Prostate gland (tissue), 2 donors: ENCODE measurements around the gene ABCF2. TPM values are rescaled to one million over a fixed set of nuclear protein-coding genes. Genes with fewer than 3 reads are reported as not detected.
A peak's percentile ranks its signal among the peaks of the same experiment; 100 is the strongest.

Experiments used
- DNase-seq: peaks from one replicate; pipeline ENCODE4 v3.0.0-alpha.2; 2019; ENCODE audit warnings: low spot score
- H3K27ac ChIP-seq, 2 donors: fragments of 200-600 bp; sonication (generic); 2 replicates each; pipeline ENCODE4 v1.5.1; 2017 to 2019
- H3K27me3 ChIP-seq: fragments of 200-600 bp; sonication (generic); replicated peaks from 2 replicates; pipeline ENCODE4 v1.5.1; 2019; ENCODE audit not compliant: insufficient read depth
- H3K36me3 ChIP-seq, 2 donors: fragments of 200-600 bp; sonication (generic); 1 replicate in 1 of 2; 2 replicates in 1 of 2; pipeline versions ENCODE4 v1.5.1 to v1.8.1; 2017 to 2019
- H3K4me1 ChIP-seq: fragments of 200-600 bp; sonication (generic); replicated peaks from 2 replicates; pipeline ENCODE4 v1.5.1; 2019
- H3K4me3 ChIP-seq, 2 donors: fragments of 200-600 bp; sonication (generic); 2 replicates each; pipeline ENCODE4 v1.5.1; 2017 to 2019
- H3K9me3 ChIP-seq: fragments of 200-600 bp; sonication (generic); 2 replicates; pipeline ENCODE4 v1.5.1; 2017
- POLR2A ChIP-seq: fragments of 450-650 bp; IDR thresholded peaks from one replicate; pipeline ENCODE4 v1.6.1; 2016; ENCODE audit warnings: antibody characterized with exemption, mild to moderate bottlenecking
- POLR2AphosphoS5 ChIP-seq: sonication (generic); formaldehyde crosslinking; IDR thresholded peaks from one replicate; pipeline ENCODE4 v1.6.1; 2017; ENCODE audit warnings: antibody characterized with exemption
- WGBS: methylation state at CpG from one replicate; pipeline ENCODE4 v1.1.5; 2018; 5-methylcytosine and 5-hydroxymethylcytosine counted together
- intact Hi-C: fragments of 100-400 bp; cut with DNase I; formaldehyde crosslinking; loops from one replicate; pipeline ENCODE4 v1.14.2; 2022
- total RNA-seq, 2 donors: library from RNA; depleted of rRNA; stranded (reverse); fragments of >200 nt; gene quantifications; one replicate each; pipeline ENCODE4 v1.1.0, GENCODE V29; 2016
- TF ChIP-seq, protein P1 (sequence below), 4 experiments: fragments of 200-600 bp in 2 of 4; fragments of 450-650 bp in 2 of 4; sonication (generic) in 2 of 4; IDR thresholded peaks; 1 replicate in 3 of 4; 2 replicates in 1 of 4; pipeline ENCODE4 v1.5.1; 2016 to 2019; ENCODE audit warnings: antibody characterized with exemption in 4 of 4, mild to moderate bottlenecking in 2 of 4, moderate library complexity in 2 of 4

Gene ABCF2
- total RNA-seq, 2 donors from 2014 or later: 23.3 to 33.3 TPM

DNA sequence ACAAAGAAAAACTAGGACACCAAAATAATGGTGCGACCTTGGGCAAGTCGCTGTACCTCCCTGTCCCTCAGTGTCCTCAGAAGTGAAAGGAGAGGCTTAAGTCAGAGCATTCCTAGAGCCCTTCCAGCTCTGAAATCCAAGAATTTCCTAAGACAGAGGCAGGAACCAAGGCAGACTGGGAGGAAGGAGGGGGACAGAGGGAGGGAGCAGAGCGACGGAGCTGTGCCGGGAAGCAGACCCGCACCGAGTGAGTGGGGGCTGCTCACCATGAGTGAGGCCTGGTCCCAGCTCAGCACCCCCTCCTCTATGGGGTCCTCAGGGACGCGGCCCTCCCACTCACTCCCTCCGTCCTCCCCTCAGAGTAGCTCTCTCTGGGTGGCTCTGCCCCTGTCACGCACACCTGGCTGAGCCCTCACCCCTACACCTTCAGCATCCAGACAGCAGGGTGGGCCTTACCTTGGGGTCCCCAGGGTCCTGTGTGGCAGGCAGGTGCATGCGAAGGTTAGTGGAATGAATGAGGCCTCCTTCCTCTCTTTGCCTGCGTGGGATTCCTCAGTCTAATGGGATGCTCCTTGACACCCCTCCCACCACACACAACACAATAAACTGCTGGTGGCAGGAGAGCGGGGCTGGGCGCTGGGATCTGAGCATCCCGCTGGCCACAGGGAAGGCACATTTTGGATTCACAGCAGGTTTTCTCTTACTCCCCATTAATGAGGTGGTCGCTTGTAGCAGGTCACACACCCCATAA is 26.1 kb upstream of the ABCF2 start:
- Histone ChIP-seq H3K36me3 (no peaks in the 10 kb centered on the region), H3K9me3 (no peaks in the 10 kb centered on the region), H3K4me1 (no peaks in the 10 kb centered on the region), H3K27me3 (no peaks in the 10 kb centered on the region), H3K27ac (peak overlapping the region; percentile 84 to 87), H3K4me3 (no peak overlapping the region)
- DNase-seq: no peak
- WGBS: 53% methylated on average over 17 of the region's 17 CpGs
- intact Hi-C loops: loop anchor here (5.0 kb wide), 1 partner anchor 89 kb away; the partner anchor contains the start of gene NUB1
- TF ChIP-seq, protein P1, sequence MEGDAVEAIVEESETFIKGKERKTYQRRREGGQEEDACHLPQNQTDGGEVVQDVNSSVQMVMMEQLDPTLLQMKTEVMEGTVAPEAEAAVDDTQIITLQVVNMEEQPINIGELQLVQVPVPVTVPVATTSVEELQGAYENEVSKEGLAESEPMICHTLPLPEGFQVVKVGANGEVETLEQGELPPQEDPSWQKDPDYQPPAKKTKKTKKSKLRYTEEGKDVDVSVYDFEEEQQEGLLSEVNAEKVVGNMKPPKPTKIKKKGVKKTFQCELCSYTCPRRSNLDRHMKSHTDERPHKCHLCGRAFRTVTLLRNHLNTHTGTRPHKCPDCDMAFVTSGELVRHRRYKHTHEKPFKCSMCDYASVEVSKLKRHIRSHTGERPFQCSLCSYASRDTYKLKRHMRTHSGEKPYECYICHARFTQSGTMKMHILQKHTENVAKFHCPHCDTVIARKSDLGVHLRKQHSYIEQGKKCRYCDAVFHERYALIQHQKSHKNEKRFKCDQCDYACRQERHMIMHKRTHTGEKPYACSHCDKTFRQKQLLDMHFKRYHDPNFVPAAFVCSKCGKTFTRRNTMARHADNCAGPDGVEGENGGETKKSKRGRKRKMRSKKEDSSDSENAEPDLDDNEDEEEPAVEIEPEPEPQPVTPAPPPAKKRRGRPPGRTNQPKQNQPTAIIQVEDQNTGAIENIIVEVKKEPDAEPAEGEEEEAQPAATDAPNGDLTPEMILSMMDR (IDR thresholded peaks at IDR 0.05): no peak
- TF ChIP-seq POLR2A (no peak), POLR2AphosphoS5 (no peak)

DNA sequence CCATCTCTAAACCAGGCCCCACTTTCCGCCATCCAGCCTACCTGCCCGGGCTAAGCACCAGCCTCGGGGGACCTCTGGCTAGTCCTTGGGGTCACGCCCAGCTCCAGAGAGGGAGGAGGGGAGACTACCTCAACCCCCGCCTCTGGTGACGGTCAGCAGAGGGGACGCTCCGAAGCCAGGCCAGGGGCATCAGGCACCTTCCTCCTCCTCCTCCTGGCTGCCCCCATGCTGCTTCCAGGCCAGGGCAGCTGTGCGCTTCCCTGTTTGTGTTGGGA is 25.5 kb upstream of the ABCF2 start:
- peak overlapping the region; percentile 45 for H3K4me3 ChIP-seq
- no peak for TF ChIP-seq POLR2A
- no peaks in the 10 kb centered on the region for H3K4me1 ChIP-seq
- DNase-seq: no peak
- H3K9me3 ChIP-seq: no peaks in the 10 kb centered on the region
- intact Hi-C loops: loop anchor here (5.0 kb wide), 1 partner anchor 90 kb away; the partner anchor contains the start of gene NUB1
- no peaks in the 10 kb centered on the region for H3K36me3 ChIP-seq
- H3K27ac ChIP-seq: peak overlapping the region; percentile 84 to 87
- WGBS: 32% methylated on average over 9 of the region's 9 CpGs
- no peaks in the 10 kb centered on the region for H3K27me3 ChIP-seq

DNA sequence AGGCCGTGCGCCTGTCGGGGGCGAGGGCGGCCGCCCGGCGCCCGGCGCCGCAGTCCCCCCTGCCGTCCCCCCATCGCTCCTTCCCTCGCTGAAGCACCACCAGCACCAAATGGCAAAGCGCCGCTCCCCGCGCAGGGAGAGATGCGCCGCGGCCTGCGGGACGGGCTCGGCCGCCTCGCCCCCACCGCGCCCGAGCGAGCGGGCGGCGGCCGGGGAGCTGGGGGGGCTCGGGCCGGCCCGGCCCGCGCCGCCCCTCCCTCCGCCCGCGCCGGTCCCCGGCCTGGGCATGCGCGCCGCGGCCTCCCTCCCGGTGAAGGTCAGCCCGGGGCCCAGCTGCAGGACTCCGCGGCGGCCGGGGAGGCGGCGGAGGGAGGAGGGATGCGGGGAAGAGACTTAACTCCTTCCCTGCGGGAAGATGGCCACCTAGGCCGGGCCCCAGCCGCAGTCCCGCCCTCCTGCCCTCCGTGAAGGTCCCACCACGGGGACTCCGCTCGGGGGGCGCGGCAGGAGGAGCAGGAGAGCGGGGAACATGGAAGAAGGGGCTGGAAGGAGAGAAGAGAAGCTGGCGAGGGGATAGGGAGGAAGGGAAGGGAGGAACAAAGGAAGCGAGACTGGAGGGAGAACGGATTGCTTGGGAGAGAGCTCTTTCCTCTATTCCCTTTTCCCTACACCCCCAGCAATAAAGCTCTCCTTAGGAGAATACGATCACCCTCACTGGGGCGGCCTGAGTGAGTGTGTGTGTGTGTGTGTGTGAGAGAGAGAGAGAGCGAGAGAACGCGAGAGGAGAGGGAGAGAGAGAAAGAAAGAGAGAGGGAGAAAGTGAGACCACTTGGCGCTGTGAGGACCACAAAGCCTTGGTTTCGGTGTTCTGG is 24.9 kb upstream of the ABCF2 start:
- no peak for DNase-seq
- intact Hi-C loops: loop anchor here (5.0 kb wide), 1 partner anchor 90 kb away; the partner anchor contains the start of gene NUB1
- H3K27ac ChIP-seq: peak overlapping the region; percentile 84 to 87
- H3K9me3 ChIP-seq: no peaks in the 10 kb centered on the region
- H3K36me3 ChIP-seq: no peaks in the 10 kb centered on the region
- H3K4me1 ChIP-seq: no peaks in the 10 kb centered on the region
- peak overlapping the region; percentile 45 for H3K4me3 ChIP-seq
- TF ChIP-seq, protein P1 (IDR thresholded peaks at IDR 0.05): no peak
- TF ChIP-seq POLR2A (peak; percentile 20), POLR2AphosphoS5 (peak; percentile 21)
- WGBS: 2% methylated on average over 45 of the region's 79 CpGs
- H3K27me3 ChIP-seq: no peaks in the 10 kb centered on the region

DNA sequence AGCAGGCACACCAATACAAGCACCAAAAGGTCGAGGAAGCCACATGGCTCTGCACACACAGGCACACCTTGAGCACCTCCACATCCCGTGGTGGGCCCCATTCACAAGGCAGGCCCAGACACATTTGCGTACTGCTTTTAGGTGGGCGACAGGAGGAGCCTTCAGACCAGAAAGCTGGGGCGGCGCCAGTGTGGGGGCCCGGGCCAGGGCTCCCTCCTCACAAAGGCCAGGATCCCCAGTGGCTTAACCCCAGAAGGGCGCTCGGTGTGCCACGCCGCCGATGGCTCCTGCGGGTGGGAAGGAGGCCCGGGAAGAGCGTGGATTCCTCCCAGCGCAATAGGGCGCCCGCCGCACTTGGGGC is 24.3 kb upstream of the ABCF2 start:
- no peaks in the 10 kb centered on the region for H3K9me3 ChIP-seq
- no peak for DNase-seq
- WGBS: 2% methylated on average over 16 of the region's 19 CpGs
- no peaks in the 10 kb centered on the region for H3K4me1 ChIP-seq
- no peaks in the 10 kb centered on the region for H3K36me3 ChIP-seq
- peak overlapping the region; percentile 84 to 87 for H3K27ac ChIP-seq
- no peaks in the 10 kb centered on the region for H3K27me3 ChIP-seq
- peak overlapping the region; percentile 45 for H3K4me3 ChIP-seq
- intact Hi-C loops: loop anchor here (5.0 kb wide), 1 partner anchor 91 kb away; the partner anchor contains the start of gene NUB1
- no peak for TF ChIP-seq POLR2AphosphoS5
- TF ChIP-seq, protein P1 (IDR thresholded peaks at IDR 0.05): no peak
- no peak for TF ChIP-seq POLR2A
